ENCODE measurements around the gene PER2. TPM values are rescaled to one million over a fixed set of nuclear protein-coding genes. Genes with fewer than 3 reads are reported as not detected.

The PER2 gene
- total and polyA plus RNA-seq, 2 of the 13 experiments (the other 11 are each of a cell fraction or from before 2014, with no cell fraction given): 5.1 to 9.4 TPM

DNA sequence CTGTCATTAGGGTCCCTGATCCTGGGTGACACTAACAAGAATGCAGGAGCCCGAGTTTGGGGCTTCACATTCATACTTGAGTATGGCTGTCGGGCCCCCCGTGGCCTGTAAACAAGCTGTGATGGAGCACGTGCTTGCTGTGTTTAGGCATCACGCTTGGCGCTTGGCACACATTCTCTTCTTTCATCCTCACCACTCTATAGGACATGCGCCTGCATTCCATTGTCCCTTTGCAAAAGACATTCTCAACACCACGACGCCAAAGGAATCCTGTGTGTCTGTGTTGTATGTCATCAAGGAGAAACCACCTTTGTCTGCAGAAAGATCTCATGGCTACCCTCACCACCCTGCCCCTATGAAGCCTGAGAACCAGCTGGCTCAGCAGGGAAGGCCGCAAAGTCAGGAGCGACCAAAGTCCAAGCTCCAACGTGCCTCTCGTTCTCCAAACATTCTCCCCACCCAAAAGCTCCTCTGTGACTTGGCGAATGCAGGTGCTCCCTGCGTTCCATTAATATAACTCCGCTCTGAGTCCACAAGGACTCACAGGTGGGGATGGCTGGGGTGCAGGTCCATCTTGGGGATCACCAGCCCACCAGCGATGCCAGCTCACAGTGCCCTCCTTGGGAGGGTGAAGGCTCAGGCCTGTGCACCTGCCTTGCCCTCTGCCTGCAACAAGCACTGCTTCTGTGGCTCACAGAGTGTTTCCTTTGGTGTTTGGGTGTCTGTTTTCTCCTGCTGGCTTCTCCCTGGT is 6.2 kb upstream of the PER2 start (continued):
- TF ChIP-seq ZNF749 (CRISPR knock-in tag; IDR thresholded peaks at IDR 0.05; ENCODE audit: borderline replicate concordance): peak; percentile 67; the same call in 1 of the 2 replicates
- no peak for TF ChIP-seq ISX (CRISPR knock-in tag; conservative IDR thresholded peaks at IDR 0.05)
- TF ChIP-seq, protein P1, sequence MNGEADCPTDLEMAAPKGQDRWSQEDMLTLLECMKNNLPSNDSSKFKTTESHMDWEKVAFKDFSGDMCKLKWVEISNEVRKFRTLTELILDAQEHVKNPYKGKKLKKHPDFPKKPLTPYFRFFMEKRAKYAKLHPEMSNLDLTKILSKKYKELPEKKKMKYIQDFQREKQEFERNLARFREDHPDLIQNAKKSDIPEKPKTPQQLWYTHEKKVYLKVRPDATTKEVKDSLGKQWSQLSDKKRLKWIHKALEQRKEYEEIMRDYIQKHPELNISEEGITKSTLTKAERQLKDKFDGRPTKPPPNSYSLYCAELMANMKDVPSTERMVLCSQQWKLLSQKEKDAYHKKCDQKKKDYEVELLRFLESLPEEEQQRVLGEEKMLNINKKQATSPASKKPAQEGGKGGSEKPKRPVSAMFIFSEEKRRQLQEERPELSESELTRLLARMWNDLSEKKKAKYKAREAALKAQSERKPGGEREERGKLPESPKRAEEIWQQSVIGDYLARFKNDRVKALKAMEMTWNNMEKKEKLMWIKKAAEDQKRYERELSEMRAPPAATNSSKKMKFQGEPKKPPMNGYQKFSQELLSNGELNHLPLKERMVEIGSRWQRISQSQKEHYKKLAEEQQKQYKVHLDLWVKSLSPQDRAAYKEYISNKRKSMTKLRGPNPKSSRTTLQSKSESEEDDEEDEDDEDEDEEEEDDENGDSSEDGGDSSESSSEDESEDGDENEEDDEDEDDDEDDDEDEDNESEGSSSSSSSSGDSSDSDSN (CRISPR knock-in tag; IDR thresholded peaks at IDR 0.05): peak; percentile 49; the same call in 1 of the 2 replicates
- no peak for TF ChIP-seq ZNF549 (CRISPR knock-in tag; IDR thresholded peaks at IDR 0.05)
- TF ChIP-seq, protein P2, sequence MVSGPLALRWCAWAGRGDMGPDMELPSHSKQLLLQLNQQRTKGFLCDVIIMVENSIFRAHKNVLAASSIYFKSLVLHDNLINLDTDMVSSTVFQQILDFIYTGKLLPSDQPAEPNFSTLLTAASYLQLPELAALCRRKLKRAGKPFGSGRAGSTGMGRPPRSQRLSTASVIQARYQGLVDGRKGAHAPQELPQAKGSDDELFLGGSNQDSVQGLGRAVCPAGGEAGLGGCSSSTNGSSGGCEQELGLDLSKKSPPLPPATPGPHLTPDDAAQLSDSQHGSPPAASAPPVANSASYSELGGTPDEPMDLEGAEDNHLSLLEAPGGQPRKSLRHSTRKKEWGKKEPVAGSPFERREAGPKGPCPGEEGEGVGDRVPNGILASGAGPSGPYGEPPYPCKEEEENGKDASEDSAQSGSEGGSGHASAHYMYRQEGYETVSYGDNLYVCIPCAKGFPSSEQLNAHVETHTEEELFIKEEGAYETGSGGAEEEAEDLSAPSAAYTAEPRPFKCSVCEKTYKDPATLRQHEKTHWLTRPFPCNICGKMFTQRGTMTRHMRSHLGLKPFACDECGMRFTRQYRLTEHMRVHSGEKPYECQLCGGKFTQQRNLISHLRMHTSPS (CRISPR knock-in tag; IDR thresholded peaks at IDR 0.05; ENCODE audit: low read depth): peak; percentile 56
- TF ChIP-seq, protein P3, sequence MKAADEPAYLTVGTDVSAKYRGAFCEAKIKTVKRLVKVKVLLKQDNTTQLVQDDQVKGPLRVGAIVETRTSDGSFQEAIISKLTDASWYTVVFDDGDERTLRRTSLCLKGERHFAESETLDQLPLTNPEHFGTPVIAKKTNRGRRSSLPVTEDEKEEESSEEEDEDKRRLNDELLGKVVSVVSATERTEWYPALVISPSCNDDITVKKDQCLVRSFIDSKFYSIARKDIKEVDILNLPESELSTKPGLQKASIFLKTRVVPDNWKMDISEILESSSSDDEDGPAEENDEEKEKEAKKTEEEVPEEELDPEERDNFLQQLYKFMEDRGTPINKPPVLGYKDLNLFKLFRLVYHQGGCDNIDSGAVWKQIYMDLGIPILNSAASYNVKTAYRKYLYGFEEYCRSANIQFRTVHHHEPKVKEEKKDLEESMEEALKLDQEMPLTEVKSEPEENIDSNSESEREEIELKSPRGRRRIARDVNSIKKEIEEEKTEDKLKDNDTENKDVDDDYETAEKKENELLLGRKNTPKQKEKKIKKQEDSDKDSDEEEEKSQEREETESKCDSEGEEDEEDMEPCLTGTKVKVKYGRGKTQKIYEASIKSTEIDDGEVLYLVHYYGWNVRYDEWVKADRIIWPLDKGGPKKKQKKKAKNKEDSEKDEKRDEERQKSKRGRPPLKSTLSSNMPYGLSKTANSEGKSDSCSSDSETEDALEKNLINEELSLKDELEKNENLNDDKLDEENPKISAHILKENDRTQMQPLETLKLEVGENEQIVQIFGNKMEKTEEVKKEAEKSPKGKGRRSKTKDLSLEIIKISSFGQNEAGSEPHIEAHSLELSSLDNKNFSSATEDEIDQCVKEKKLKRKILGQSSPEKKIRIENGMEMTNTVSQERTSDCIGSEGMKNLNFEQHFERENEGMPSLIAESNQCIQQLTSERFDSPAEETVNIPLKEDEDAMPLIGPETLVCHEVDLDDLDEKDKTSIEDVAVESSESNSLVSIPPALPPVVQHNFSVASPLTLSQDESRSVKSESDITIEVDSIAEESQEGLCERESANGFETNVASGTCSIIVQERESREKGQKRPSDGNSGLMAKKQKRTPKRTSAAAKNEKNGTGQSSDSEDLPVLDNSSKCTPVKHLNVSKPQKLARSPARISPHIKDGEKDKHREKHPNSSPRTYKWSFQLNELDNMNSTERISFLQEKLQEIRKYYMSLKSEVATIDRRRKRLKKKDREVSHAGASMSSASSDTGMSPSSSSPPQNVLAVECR (CRISPR knock-in tag; IDR thresholded peaks at IDR 0.05; ENCODE audit: borderline replicate concordance): peak; percentile 61; the same call in 1 of the 2 replicates
- 0 out of 2 replicates have a peak, but pooled peaks have one; percentile 45 for TF ChIP-seq GLI4 (CRISPR knock-in tag; IDR thresholded peaks at IDR 0.05; ENCODE audit: borderline replicate concordance)
- TF ChIP-seq ZNF556 (CRISPR knock-in tag; IDR thresholded peaks at IDR 0.05; ENCODE audit: borderline replicate concordance): peak; percentile 63; the same call in 1 of the 2 replicates
- TF ChIP-seq TRIM24 (CRISPR knock-in tag; IDR thresholded peaks at IDR 0.05): 0 out of 2 replicates have a peak, but pooled peaks have one; percentile 2
- TF ChIP-seq FOXJ3 (CRISPR knock-in tag; IDR thresholded peaks at IDR 0.05; ENCODE audit: borderline replicate concordance): no peak
- TF ChIP-seq ZFP37 (CRISPR knock-in tag; IDR thresholded peaks at IDR 0.05; ENCODE audit: borderline replicate concordance): no peak
- no peak for TF ChIP-seq PAF1 (CRISPR knock-in tag; IDR thresholded peaks at IDR 0.05)
- no peak for TF ChIP-seq ZNF788 (CRISPR knock-in tag; IDR thresholded peaks at IDR 0.05; ENCODE audit: borderline replicate concordance)
- 0 out of 2 replicates have a peak, but pooled peaks have one; percentile 19 for TF ChIP-seq RBFOX2 (IDR thresholded peaks at IDR 0.05; ENCODE audit: low read depth, low read length)
- TF ChIP-seq ZBTB7B (CRISPR knock-in tag; IDR thresholded peaks at IDR 0.05): peak; percentile 38; the same call in 1 of the 2 replicates
- TF ChIP-seq, protein P4, sequence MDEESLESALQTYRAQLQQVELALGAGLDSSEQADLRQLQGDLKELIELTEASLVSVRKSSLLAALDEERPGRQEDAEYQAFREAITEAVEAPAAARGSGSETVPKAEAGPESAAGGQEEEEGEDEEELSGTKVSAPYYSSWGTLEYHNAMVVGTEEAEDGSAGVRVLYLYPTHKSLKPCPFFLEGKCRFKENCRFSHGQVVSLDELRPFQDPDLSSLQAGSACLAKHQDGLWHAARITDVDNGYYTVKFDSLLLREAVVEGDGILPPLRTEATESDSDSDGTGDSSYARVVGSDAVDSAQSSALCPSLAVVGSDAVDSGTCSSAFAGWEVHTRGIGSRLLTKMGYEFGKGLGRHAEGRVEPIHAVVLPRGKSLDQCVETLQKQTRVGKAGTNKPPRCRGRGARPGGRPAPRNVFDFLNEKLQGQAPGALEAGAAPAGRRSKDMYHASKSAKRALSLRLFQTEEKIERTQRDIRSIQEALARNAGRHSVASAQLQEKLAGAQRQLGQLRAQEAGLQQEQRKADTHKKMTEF (CRISPR knock-in tag; IDR thresholded peaks at IDR 0.05): peak; percentile 65
- peak; percentile 92 for TF ChIP-seq HNRNPL (IDR thresholded peaks at IDR 0.05; ENCODE audit: low read depth, low read length)
- no peak for TF ChIP-seq SIX1 (CRISPR knock-in tag; IDR thresholded peaks at IDR 0.05; ENCODE audit: borderline replicate concordance)
- TF ChIP-seq YY1 (IDR thresholded peaks at IDR 0.05; ENCODE audit: insufficient read depth, insufficient replicate concordance, low read depth, low read length): no peak
